Measurements from ENCODE around the gene RAX.

DNA sequence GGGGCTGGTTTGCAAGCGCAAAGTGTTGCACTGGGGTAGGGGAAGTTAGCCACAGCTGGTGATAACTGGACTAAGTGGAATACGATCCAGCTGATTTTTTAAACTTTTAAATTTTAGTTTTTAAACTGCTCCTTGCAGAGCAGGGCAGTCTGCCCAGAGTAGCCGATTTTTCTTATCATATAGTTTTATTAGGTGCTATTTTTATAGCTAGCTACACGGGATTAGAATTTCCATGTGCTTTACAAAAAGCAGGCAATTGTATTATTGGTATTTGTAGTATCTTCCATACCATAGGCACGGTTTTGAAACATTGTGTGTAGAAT, 35.6 kb upstream of the RAX start:
- TF ChIP-seq, protein P1, sequence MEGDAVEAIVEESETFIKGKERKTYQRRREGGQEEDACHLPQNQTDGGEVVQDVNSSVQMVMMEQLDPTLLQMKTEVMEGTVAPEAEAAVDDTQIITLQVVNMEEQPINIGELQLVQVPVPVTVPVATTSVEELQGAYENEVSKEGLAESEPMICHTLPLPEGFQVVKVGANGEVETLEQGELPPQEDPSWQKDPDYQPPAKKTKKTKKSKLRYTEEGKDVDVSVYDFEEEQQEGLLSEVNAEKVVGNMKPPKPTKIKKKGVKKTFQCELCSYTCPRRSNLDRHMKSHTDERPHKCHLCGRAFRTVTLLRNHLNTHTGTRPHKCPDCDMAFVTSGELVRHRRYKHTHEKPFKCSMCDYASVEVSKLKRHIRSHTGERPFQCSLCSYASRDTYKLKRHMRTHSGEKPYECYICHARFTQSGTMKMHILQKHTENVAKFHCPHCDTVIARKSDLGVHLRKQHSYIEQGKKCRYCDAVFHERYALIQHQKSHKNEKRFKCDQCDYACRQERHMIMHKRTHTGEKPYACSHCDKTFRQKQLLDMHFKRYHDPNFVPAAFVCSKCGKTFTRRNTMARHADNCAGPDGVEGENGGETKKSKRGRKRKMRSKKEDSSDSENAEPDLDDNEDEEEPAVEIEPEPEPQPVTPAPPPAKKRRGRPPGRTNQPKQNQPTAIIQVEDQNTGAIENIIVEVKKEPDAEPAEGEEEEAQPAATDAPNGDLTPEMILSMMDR (IDR thresholded peaks at IDR 0.05): no peak
- TF ChIP-seq, protein P2, sequence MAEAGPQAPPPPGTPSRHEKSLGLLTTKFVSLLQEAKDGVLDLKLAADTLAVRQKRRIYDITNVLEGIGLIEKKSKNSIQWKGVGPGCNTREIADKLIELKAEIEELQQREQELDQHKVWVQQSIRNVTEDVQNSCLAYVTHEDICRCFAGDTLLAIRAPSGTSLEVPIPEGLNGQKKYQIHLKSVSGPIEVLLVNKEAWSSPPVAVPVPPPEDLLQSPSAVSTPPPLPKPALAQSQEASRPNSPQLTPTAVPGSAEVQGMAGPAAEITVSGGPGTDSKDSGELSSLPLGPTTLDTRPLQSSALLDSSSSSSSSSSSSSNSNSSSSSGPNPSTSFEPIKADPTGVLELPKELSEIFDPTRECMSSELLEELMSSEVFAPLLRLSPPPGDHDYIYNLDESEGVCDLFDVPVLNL (CRISPR knock-in tag; IDR thresholded peaks at IDR 0.05; ENCODE audit: borderline replicate concordance, low read depth): no peak
- TF ChIP-seq ETV6 (CRISPR knock-in tag; IDR thresholded peaks at IDR 0.05): no peak
